ENCODE data around the gene POC1B. TPM values are rescaled to one million over a fixed set of nuclear protein-coding genes. Genes with fewer than 3 reads are reported as not detected.

The POC1B gene
- total and polyA plus RNA-seq, 12 donors: 3.3 to 18.5 (median 11.8) TPM

GRCh38 chr12:89468648-89469326 is 57.1 kb downstream of the POC1B start:
- intact Hi-C loops (cut with DNase I): no loop called here
- peaks cover 0 to under 1% of the 10 kb centered on the region in 2 donors for H3K4me1 ChIP-seq (replicated peaks in 1 of 2)
- H3K27ac ChIP-seq: no peak overlapping the region
- no peaks in the 10 kb centered on the region for H3K36me3 ChIP-seq (replicated peaks in 1 of 2)
- H3K9me3 ChIP-seq (replicated peaks in 1 of 3): no peaks in the 10 kb centered on the region
- no peaks in the 10 kb centered on the region for H3K27me3 ChIP-seq
- 73 to 82% (median 80%) methylated on average over 4 of the region's 4 CpGs for WGBS, 4 donors
- TF ChIP-seq, protein P1, sequence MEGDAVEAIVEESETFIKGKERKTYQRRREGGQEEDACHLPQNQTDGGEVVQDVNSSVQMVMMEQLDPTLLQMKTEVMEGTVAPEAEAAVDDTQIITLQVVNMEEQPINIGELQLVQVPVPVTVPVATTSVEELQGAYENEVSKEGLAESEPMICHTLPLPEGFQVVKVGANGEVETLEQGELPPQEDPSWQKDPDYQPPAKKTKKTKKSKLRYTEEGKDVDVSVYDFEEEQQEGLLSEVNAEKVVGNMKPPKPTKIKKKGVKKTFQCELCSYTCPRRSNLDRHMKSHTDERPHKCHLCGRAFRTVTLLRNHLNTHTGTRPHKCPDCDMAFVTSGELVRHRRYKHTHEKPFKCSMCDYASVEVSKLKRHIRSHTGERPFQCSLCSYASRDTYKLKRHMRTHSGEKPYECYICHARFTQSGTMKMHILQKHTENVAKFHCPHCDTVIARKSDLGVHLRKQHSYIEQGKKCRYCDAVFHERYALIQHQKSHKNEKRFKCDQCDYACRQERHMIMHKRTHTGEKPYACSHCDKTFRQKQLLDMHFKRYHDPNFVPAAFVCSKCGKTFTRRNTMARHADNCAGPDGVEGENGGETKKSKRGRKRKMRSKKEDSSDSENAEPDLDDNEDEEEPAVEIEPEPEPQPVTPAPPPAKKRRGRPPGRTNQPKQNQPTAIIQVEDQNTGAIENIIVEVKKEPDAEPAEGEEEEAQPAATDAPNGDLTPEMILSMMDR (IDR thresholded peaks at IDR 0.05): no peak
- TF ChIP-seq POLR2A (IDR thresholded peaks at IDR 0.05): no peak
- no peak for DNase-seq
- H3K4me3 ChIP-seq: no peak overlapping the region

GRCh38 chr12:89468017-89468416 is 57.8 kb downstream of the POC1B start:
- Histone ChIP-seq H3K27ac (no peak overlapping the region), H3K27me3 (no peaks in the 10 kb centered on the region), H3K9me3 (replicated peaks in 1 of 3) (no peaks in the 10 kb centered on the region), H3K36me3 (replicated peaks in 1 of 2) (no peaks in the 10 kb centered on the region), H3K4me3 (no peak overlapping the region), H3K4me1 (replicated peaks in 1 of 2) (peaks cover 0 to 4% of the 10 kb centered on the region in 2 donors)
- 60 to 74% (median 61%) methylated on average over 1 of the region's 1 CpG for WGBS, 4 donors
- no peak for DNase-seq
- intact Hi-C loops (cut with DNase I): no loop called here
- TF ChIP-seq POLR2A (IDR thresholded peaks at IDR 0.05): no peak
- TF ChIP-seq, protein P1 (IDR thresholded peaks at IDR 0.05): no peak

GRCh38 chr12:89464974-89465592 is 60.8 kb downstream of the POC1B start:
- Histone ChIP-seq H3K9me3 (replicated peaks in 1 of 3) (no peaks in the 10 kb centered on the region), H3K4me1 (replicated peaks in 1 of 2) (peaks cover 0 to 8% of the 10 kb centered on the region in 2 donors), H3K4me3 (no peak overlapping the region), H3K36me3 (replicated peaks in 1 of 2) (no peaks in the 10 kb centered on the region), H3K27ac (no peak overlapping the region), H3K27me3 (no peaks in the 10 kb centered on the region)
- 51 to 82% (median 74%) methylated on average over 4 of the region's 4 CpGs for WGBS, 4 donors
- DNase-seq: no peak
- TF ChIP-seq, protein P1 (IDR thresholded peaks at IDR 0.05): no peak
- no peak for TF ChIP-seq POLR2A (IDR thresholded peaks at IDR 0.05)
- intact Hi-C loops (cut with DNase I): loop anchor here (5.0 kb wide), 2 partner anchors 418 to 448 kb away; no protein-coding TSS in a partner anchor

DNA sequence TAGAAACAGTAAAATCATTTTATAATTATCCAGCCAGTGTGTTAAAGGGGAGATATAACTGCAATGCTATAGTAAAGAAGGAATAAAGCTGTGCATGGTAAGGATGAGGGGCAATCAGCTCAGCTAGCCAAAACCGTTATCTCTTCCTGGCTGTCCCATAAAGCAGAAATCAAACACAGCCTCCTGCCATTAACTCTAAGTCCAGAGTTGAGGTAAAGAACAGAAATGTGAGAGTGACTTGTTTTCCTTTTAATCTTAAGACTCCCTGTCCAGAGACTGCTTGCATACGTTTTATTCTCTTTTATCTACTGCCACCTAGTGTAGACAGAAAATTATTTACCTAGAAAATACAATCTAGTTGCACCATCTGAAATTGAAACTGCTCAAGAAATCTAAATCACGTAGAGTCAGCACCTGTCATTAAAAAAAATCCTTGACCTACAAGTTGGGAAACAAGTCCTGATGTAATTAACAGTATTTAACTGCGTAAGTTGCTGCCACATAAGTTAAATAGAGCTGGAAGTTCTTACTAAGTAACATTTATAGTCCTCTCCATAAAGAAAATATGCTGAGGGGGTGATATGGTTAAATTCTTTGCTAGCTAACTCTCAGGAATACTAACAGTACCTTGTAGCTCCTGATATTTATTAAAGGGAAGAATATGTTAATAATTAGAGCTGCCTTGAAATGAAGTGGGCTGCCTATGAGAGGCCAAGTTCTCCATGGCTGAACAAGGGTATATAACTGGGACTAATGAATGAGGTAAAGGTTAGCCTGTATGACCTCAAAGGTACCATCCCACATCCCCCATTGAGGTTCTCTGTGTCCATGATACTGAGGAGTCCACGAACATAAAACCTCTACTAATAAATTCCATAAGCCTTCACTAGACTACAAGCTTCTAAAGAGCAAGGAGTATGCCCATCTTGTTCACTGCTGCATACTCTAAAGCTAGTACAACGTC is 63.9 kb downstream of the POC1B start:
- peaks cover 0 to 8% of the 10 kb centered on the region in 2 donors for H3K4me1 ChIP-seq (replicated peaks in 1 of 2)
- no peak for TF ChIP-seq POLR2A (IDR thresholded peaks at IDR 0.05)
- TF ChIP-seq, protein P1 (IDR thresholded peaks at IDR 0.05): peak; percentile 37 to 91 (median 71)
- no peak for DNase-seq
- no peaks in the 10 kb centered on the region for H3K36me3 ChIP-seq (replicated peaks in 1 of 2)
- H3K4me3 ChIP-seq: peak overlapping the region in 1 of 4 donors; percentile 21
- no peaks in the 10 kb centered on the region for H3K9me3 ChIP-seq (replicated peaks in 1 of 3)
- WGBS, 4 donors: 18 to 24% (median 21%) methylated on average over 6 of the region's 6 CpGs
- H3K27me3 ChIP-seq: no peaks in the 10 kb centered on the region
- intact Hi-C loops (cut with DNase I): loop anchor here (5.0 kb wide), 2 partner anchors 415 to 445 kb away; no protein-coding TSS in a partner anchor
- peak overlapping the region in 2 of 5 donors; percentile 46 to 75 for H3K27ac ChIP-seq
